SH-SY5Y (cell line): Measurements from ENCODE around the gene QTRT2.

ENCODE experiments used
- GATA2 ChIP-seq: IDR thresholded peaks from 2 replicates; pipeline ENCODE4 v1.6.1; 2011; ENCODE audit warnings: mild to moderate bottlenecking, low read depth, low read length
- GATA3 ChIP-seq: IDR thresholded peaks from 2 replicates; pipeline ENCODE4 v1.6.1; 2011; ENCODE audit warnings: low read depth, mild to moderate bottlenecking, low read length, moderate library complexity

- TF ChIP-seq GATA3 (no peak), GATA2 (no peak)
These were observed 37.1 kb downstream of the QTRT2 start for GRCh38 chr3:114093596-114093995.
